ENCODE measurements around the gene LRMDA. TPM values are rescaled to one million over a fixed set of nuclear protein-coding genes. Genes with fewer than 3 reads are reported as not detected.

Gene LRMDA
- total RNA-seq, 4 donors from 2014 or later: 0.76 to 6.4 (median 1.3) TPM

GRCh38 chr10:75397496-75398199, 33.8 kb upstream of the LRMDA start:
- no peak for DNase-seq (ENCODE audit: low spot score in 2 of 2)
- 74 to 79% methylated on average over 19 of the region's 19 CpGs for WGBS, 2 donors
- intact Hi-C loops (cut with DNase I; ENCODE audit: low total_unique reads): no loop called here
- H3K4me3 ChIP-seq (ENCODE audit: low read depth, poor library complexity, severe bottlenecking): no peak overlapping the region
- no peak for TF ChIP-seq POLR2A (IDR thresholded peaks at IDR 0.05)
- no peak for TF ChIP-seq CTCF (IDR thresholded peaks at IDR 0.05)

- 62 to 73% methylated on average over 17 of the region's 17 CpGs for WGBS, 2 donors
- intact Hi-C loops (cut with DNase I; ENCODE audit: low total_unique reads): no loop called here
- DNase-seq (ENCODE audit: low spot score in 2 of 2): no peak
- no peak overlapping the region for H3K4me3 ChIP-seq (ENCODE audit: low read depth, poor library complexity, severe bottlenecking)
- TF ChIP-seq CTCF (IDR thresholded peaks at IDR 0.05): no peak
- no peak for TF ChIP-seq POLR2A (IDR thresholded peaks at IDR 0.05)
Observed at GRCh38 chr10:75398200-75398691, 33.2 kb upstream of the LRMDA start.

- 77 to 87% methylated on average over 52 to 68 of the region's 76 CpGs for WGBS, 2 donors
- no peak for TF ChIP-seq POLR2A (IDR thresholded peaks at IDR 0.05)
- TF ChIP-seq CTCF (IDR thresholded peaks at IDR 0.05): no peak
- no peak overlapping the region for H3K4me3 ChIP-seq (ENCODE audit: low read depth, poor library complexity, severe bottlenecking)
- intact Hi-C loops (cut with DNase I; ENCODE audit: low total_unique reads): no loop called here
- no peak for DNase-seq (ENCODE audit: low spot score in 2 of 2)
Observed at GRCh38 chr10:75398692-75399460, 32.5 kb upstream of the LRMDA start.

GRCh38 chr10:75399461-75400162, 31.8 kb upstream of the LRMDA start:
- WGBS, 2 donors: 0 to 25% methylated on average over 16 of the region's 71 CpGs
- no peak for TF ChIP-seq POLR2A (IDR thresholded peaks at IDR 0.05)
- no peak for TF ChIP-seq CTCF (IDR thresholded peaks at IDR 0.05)
- intact Hi-C loops (cut with DNase I; ENCODE audit: low total_unique reads): no loop called here
- peak; percentile 79 to 97 for DNase-seq (ENCODE audit: low spot score in 2 of 2)
- H3K4me3 ChIP-seq (ENCODE audit: low read depth, poor library complexity, severe bottlenecking): peak overlapping the region; percentile 67

GRCh38 chr10:75400163-75400770, 31.2 kb upstream of the LRMDA start:
- no peak for DNase-seq (ENCODE audit: low spot score in 2 of 2)
- WGBS, 2 donors: 0% methylated on average over 21 to 38 of the region's 39 CpGs
- peak overlapping the region; percentile 67 for H3K4me3 ChIP-seq (ENCODE audit: low read depth, poor library complexity, severe bottlenecking)
- intact Hi-C loops (cut with DNase I; ENCODE audit: low total_unique reads): no loop called here
- TF ChIP-seq CTCF (IDR thresholded peaks at IDR 0.05) (no peak), POLR2A (IDR thresholded peaks at IDR 0.05) (no peak)
